Activated gamma-delta T cell treated with anti-CD3 and anti-CD28 coated beads, Interleukin-2, amount 50 U/mL, for 16 hours (primary cell): ENCODE data around the gene TBKBP1.
"Not testable (repeated sequence)": the region's sequence is repeated elsewhere in the genome, so short reads cannot be mapped to it uniquely, and the experiment has no call there.

Experiments used
- DNase-seq: peaks from one replicate; pipeline ENCODE4 v3.0.0-alpha.2; 2020; ENCODE audit warnings: low read depth

The TBKBP1 gene

GRCh38 chr17:47732399-47733046 is 38.6 kb downstream of the TBKBP1 start:
- no peak for DNase-seq

- DNase-seq = peak; percentile 93
These were observed 39.2 kb downstream of the TBKBP1 start, which contains the start of gene TBX21 for GRCh38 chr17:47733047-47733673. TBX21 (plus strand) TSS chr17:47733236; CDS start chr17:47733455, 219 bp downstream.

- no peak for DNase-seq
These were observed 39.9 kb downstream of the TBKBP1 start for GRCh38 chr17:47733674-47734410.

GRCh38 chr17:47735139-47735464 is 41.1 kb downstream of the TBKBP1 start:
- DNase-seq = no peak

GRCh38 chr17:47735536-47736011 is 41.6 kb downstream of the TBKBP1 start:
- DNase-seq = no peak

- DNase-seq = no peak
These were observed 42.8 kb downstream of the TBKBP1 start for GRCh38 chr17:47736501-47737495.

- no peak for DNase-seq
These were observed 44.2 kb downstream of the TBKBP1 start for GRCh38 chr17:47738178-47738577.

- no peak for DNase-seq
These were observed 45.2 kb downstream of the TBKBP1 start for GRCh38 chr17:47739150-47739549.

- not testable (repeated sequence) for DNase-seq
These were observed 46.0 kb downstream of the TBKBP1 start for GRCh38 chr17:47739945-47740344.

GRCh38 chr17:47741109-47741792 is 47.3 kb downstream of the TBKBP1 start:
- no peak for DNase-seq

GRCh38 chr17:47741793-47742145 is 47.8 kb downstream of the TBKBP1 start:
- no peak for DNase-seq

GRCh38 chr17:47742319-47743181 is 48.6 kb downstream of the TBKBP1 start:
- DNase-seq = no peak

- DNase-seq = no peak
These were observed 50.4 kb downstream of the TBKBP1 start for GRCh38 chr17:47744168-47745036.

- no peak for DNase-seq
These were observed 51.0 kb downstream of the TBKBP1 start for GRCh38 chr17:47745037-47745380.

- DNase-seq = no peak
These were observed 57.5 kb downstream of the TBKBP1 start for GRCh38 chr17:47751471-47751870.

GRCh38 chr17:47757386-47757785 is 63.4 kb downstream of the TBKBP1 start:
- DNase-seq = no peak

- DNase-seq = no peak
These were observed 66.6 kb downstream of the TBKBP1 start for GRCh38 chr17:47760409-47761140.
